Peyer's patch (tissue), 4 donors: ENCODE results near the gene POU6F1. TPM values are rescaled to one million over a fixed set of nuclear protein-coding genes. Genes with fewer than 3 reads are reported as not detected.

Experiments used
- DNase-seq, 3 donors: peaks; one replicate each; pipeline ENCODE4 v3.0.0-alpha.2; 2017 to 2019
- H3K27ac ChIP-seq, 4 donors: fragments of 200-600 bp; sonication (generic); one replicate each; pipeline ENCODE4 v1.5.1; 2016 to 2019
- H3K27me3 ChIP-seq, 2 donors: fragments of 200-600 bp; sonication (generic); one replicate each; pipeline ENCODE4 v1.5.1; 2019
- H3K36me3 ChIP-seq, 3 donors: fragments of 200-600 bp; sonication (generic); one replicate each; pipeline ENCODE4 v1.5.1; 2016 to 2019
- H3K4me1 ChIP-seq, 4 donors: fragments of 200-600 bp; sonication (generic); one replicate each; pipeline ENCODE4 v1.5.1; 2016 to 2019
- H3K4me3 ChIP-seq, 4 donors: fragments of 200-600 bp; sonication (generic); 1 replicate in 3 of 4; 2 replicates in 1 of 4; pipeline ENCODE4 v1.5.1; 2016 to 2019; ENCODE audit warnings: mild to moderate bottlenecking in 1 of 4
- H3K9me3 ChIP-seq, 4 donors: fragments of 200-600 bp; sonication (generic); one replicate each; pipeline ENCODE4 v1.5.1; 2016 to 2019; ENCODE audit warnings: mild to moderate bottlenecking in 1 of 4
- POLR2A ChIP-seq, 2 donors: fragments of 450-650 bp; IDR thresholded peaks; one replicate each; pipeline ENCODE4 v1.5.1; 2017; ENCODE audit warnings: antibody characterized with exemption in 2 of 2, mild to moderate bottlenecking in 2 of 2, moderate library complexity in 2 of 2
- total RNA-seq, 4 donors: library from RNA; depleted of rRNA; stranded (reverse); fragments of >200 nt; gene quantifications; one replicate each; pipeline ENCODE4 v1.1.0, GENCODE V29; 2016
- TF ChIP-seq, protein P1 (sequence below), 6 experiments: fragments of 450-650 bp in 4 of 6; fragments of 200-600 bp in 2 of 6; sonication (generic) in 1 of 6; IDR thresholded peaks; one replicate each; pipeline ENCODE4 v1.5.1; 2017 to 2019; ENCODE audit warnings: antibody characterized with exemption in 6 of 6, mild to moderate bottlenecking in 3 of 6, moderate library complexity in 1 of 6

POU6F1 gene
- total RNA-seq, 4 donors from 2014 or later: 1.4 to 19.8 (median 6.6) TPM

DNA sequence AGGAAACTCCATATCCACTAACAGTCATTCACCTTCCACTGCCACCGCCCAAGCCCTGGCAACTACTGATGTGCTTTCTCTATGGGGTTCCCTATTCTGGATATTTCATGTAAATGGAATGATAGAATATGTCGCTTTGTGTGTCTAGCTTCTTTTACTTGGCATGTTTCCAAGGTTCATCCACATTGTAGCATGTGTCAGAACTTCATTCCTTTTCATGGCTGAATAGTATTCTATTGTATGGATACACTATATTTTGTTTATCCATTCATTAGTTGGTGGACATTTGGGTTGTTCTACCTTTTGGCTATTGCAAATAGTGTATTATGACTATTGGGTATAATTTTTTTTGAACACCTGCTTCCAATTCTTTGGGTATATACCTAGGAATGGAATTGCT is 8.6 kb downstream of the POU6F1 start:
- H3K4me3 ChIP-seq: no peak overlapping the region
- no peaks in the 10 kb centered on the region for H3K9me3 ChIP-seq
- TF ChIP-seq POLR2A (IDR thresholded peaks at IDR 0.05): no peak
- TF ChIP-seq, protein P1, sequence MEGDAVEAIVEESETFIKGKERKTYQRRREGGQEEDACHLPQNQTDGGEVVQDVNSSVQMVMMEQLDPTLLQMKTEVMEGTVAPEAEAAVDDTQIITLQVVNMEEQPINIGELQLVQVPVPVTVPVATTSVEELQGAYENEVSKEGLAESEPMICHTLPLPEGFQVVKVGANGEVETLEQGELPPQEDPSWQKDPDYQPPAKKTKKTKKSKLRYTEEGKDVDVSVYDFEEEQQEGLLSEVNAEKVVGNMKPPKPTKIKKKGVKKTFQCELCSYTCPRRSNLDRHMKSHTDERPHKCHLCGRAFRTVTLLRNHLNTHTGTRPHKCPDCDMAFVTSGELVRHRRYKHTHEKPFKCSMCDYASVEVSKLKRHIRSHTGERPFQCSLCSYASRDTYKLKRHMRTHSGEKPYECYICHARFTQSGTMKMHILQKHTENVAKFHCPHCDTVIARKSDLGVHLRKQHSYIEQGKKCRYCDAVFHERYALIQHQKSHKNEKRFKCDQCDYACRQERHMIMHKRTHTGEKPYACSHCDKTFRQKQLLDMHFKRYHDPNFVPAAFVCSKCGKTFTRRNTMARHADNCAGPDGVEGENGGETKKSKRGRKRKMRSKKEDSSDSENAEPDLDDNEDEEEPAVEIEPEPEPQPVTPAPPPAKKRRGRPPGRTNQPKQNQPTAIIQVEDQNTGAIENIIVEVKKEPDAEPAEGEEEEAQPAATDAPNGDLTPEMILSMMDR (IDR thresholded peaks at IDR 0.05): no peak
- no peaks in the 10 kb centered on the region for H3K27me3 ChIP-seq
- no peaks in the 10 kb centered on the region for H3K4me1 ChIP-seq
- H3K36me3 ChIP-seq: no peaks in the 10 kb centered on the region
- no peak for DNase-seq
- no peak overlapping the region for H3K27ac ChIP-seq

DNA sequence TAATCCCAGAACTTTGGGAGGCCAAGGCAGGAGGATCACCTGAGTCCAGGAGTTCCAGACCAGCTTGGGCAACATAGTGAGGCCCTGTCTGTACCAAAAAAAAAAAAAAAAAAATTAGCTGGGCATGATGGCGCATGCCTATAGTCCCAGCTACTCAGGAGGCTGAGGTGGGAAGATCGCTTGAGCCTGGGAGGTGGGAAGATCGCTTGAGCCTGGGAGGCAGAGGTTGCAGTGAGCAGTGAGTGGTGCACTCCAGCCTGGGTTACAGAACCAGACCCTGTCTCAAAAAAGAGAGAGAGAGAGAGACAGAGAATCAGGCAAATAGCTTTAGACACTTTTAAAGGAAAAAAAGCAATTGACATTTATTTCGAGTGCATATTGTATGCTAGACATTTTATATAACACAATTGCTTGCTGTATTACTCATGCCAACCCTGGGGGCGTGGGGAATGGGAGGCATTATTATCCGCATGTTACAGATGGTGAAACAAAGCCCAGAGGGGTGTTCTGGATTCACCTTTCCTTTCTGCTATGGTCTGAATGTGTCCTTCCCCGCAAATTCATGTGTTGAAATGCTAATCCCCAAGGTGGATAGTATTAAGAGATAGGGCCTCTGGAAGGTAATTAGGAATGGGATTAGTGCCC is 9.7 kb downstream of the POU6F1 start:
- no peak overlapping the region for H3K27ac ChIP-seq
- H3K9me3 ChIP-seq: no peaks in the 10 kb centered on the region
- no peaks in the 10 kb centered on the region for H3K4me1 ChIP-seq
- DNase-seq: no peak
- no peak for TF ChIP-seq POLR2A (IDR thresholded peaks at IDR 0.05)
- TF ChIP-seq, protein P1 (IDR thresholded peaks at IDR 0.05): no peak
- H3K36me3 ChIP-seq: peaks cover 0 to 3% (median 0%) of the 10 kb centered on the region in 3 donors
- H3K4me3 ChIP-seq: no peak overlapping the region
- H3K27me3 ChIP-seq: no peaks in the 10 kb centered on the region

DNA sequence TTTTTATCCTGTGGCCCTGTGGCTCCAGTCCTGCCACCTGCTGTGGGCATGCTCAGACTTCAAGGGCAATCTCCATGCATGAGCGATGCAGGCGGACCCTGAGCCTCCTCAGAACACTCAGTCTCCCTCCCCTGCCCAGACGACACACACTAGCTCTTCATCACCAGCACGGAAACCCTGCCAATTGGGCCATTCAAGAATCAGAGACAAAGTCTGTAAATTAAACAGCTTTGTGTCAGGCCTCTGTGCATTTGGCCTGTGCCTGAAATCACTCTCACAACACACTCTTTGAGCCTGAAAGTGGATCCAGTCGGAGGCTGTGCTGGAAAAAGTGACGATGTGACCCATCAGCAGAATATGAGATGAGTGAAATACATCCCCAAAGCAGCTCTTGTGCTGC is 12.5 kb downstream of the POU6F1 start:
- no peak for DNase-seq
- Histone ChIP-seq H3K27ac (no peak overlapping the region), H3K9me3 (no peaks in the 10 kb centered on the region), H3K4me3 (no peak overlapping the region), H3K27me3 (no peaks in the 10 kb centered on the region), H3K36me3 (peaks cover 0 to 3% (median 0%) of the 10 kb centered on the region in 3 donors), H3K4me1 (no peaks in the 10 kb centered on the region)
- no peak for TF ChIP-seq POLR2A (IDR thresholded peaks at IDR 0.05)
- TF ChIP-seq, protein P1 (IDR thresholded peaks at IDR 0.05): no peak

DNA sequence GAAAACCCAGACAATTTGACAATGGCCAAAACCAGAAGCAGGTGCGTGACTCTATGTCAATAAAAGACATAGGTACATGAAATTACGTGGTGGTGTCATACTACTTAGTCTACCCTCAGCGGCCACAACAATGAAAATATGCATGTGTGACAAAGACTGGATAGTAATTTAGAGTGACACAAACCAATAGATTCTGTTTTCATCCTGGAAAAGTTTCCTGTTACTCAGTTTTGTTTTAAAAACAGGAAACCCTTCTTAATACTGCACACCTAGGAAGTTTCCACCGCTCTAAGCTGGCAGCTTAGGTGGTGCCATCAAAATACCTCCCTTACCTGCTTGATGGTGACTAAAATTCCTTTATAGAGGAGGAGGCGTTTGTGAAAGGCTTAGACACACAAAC is 15.1 kb downstream of the POU6F1 start:
- TF ChIP-seq POLR2A (IDR thresholded peaks at IDR 0.05): no peak
- TF ChIP-seq, protein P1 (IDR thresholded peaks at IDR 0.05): no peak
- H3K36me3 ChIP-seq: peaks cover 0 to 3% (median 0%) of the 10 kb centered on the region in 3 donors
- H3K9me3 ChIP-seq: no peaks in the 10 kb centered on the region
- H3K4me3 ChIP-seq: no peak overlapping the region
- H3K27ac ChIP-seq: no peak overlapping the region
- no peaks in the 10 kb centered on the region for H3K4me1 ChIP-seq
- no peaks in the 10 kb centered on the region for H3K27me3 ChIP-seq
- DNase-seq: no peak

DNA sequence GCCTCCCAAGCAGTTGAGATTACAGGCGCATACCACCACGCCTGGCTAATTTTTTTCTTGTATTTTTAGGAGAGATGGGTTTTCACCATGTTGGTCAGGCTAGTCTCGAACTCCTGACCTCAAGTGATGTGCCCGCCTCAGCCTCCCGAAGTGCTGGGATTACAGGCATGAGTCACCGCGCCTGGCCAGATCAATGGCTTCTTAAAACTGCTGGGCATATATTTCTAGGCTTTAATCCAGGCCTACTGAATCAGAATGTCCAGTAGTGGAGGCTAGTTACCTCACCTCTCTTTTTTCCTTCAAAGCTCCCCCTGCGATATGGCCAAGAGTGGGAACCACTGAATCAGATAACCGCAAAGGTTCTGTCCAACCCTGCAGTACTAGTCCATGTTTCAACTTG is 17.1 kb downstream of the POU6F1 start:
- H3K9me3 ChIP-seq: no peaks in the 10 kb centered on the region
- H3K36me3 ChIP-seq: peaks cover 0 to 3% (median 0%) of the 10 kb centered on the region in 3 donors
- no peak overlapping the region for H3K27ac ChIP-seq
- no peaks in the 10 kb centered on the region for H3K4me1 ChIP-seq
- H3K4me3 ChIP-seq: no peak overlapping the region
- no peaks in the 10 kb centered on the region for H3K27me3 ChIP-seq
- no peak for DNase-seq
- TF ChIP-seq POLR2A (IDR thresholded peaks at IDR 0.05): no peak
- TF ChIP-seq, protein P1 (IDR thresholded peaks at IDR 0.05): no peak
